Measurements from ENCODE around the gene FADS2.

FADS2 gene

GRCh38 chr11:61827571-61828378 is at the start of gene FADS2:
Gene FADS2 (plus strand): TSS chr11:61828300. CDS start chr11:61828391, 91 bp downstream.
- DNase-seq (ENCODE audit: low read depth): peak; percentile 69

GRCh38 chr11:61778357-61778886 is 49.7 kb upstream of the FADS2 start:
- no peak for DNase-seq (ENCODE audit: low read depth)

GRCh38 chr11:61778920-61779650 is 49.0 kb upstream of the FADS2 start:
- no peak for DNase-seq (ENCODE audit: low read depth)

GRCh38 chr11:61779666-61780525 is 48.2 kb upstream of the FADS2 start:
- DNase-seq (ENCODE audit: low read depth): no peak

- no peak for DNase-seq (ENCODE audit: low read depth)
These were observed 47.4 kb upstream of the FADS2 start for GRCh38 chr11:61780581-61781162.

GRCh38 chr11:61781585-61781984 is 46.5 kb upstream of the FADS2 start:
- DNase-seq (ENCODE audit: low read depth): no peak

- DNase-seq (ENCODE audit: low read depth): no peak
These were observed 45.8 kb upstream of the FADS2 start for GRCh38 chr11:61782299-61782698.

GRCh38 chr11:61782841-61783240 is 45.3 kb upstream of the FADS2 start:
- DNase-seq (ENCODE audit: low read depth): peak; percentile 25

GRCh38 chr11:61783717-61784505 is 44.2 kb upstream of the FADS2 start:
- peak; percentile 59 for DNase-seq (ENCODE audit: low read depth)

- no peak for DNase-seq (ENCODE audit: low read depth)
These were observed 43.6 kb upstream of the FADS2 start for GRCh38 chr11:61784506-61784805.

- no peak for DNase-seq (ENCODE audit: low read depth)
These were observed 42.2 kb upstream of the FADS2 start for GRCh38 chr11:61785837-61786402.

- peak; percentile 67 for DNase-seq (ENCODE audit: low read depth)
These were observed 40.1 kb upstream of the FADS2 start for GRCh38 chr11:61787928-61788491.

- peak; percentile 96 for DNase-seq (ENCODE audit: low read depth)
These were observed 36.3 kb upstream of the FADS2 start for GRCh38 chr11:61791737-61792309.

- DNase-seq (ENCODE audit: low read depth): peak; percentile 95
These were observed 35.6 kb upstream of the FADS2 start, which contains the start of the genes FEN1 and TMEM258 for GRCh38 chr11:61792310-61793082. Gene FEN1 (plus strand): TSS chr11:61792911. CDS start chr11:61795362, 2,451 bp downstream. Gene TMEM258 (minus strand): TSS chr11:61792599. CDS start chr11:61792558, 41 bp downstream.

GRCh38 chr11:61793083-61793828 is 34.8 kb upstream of the FADS2 start:
- DNase-seq (ENCODE audit: low read depth): peak; percentile 30

GRCh38 chr11:61793829-61794204 is 34.3 kb upstream of the FADS2 start:
- no peak for DNase-seq (ENCODE audit: low read depth)

- DNase-seq (ENCODE audit: low read depth): no peak
These were observed 33.5 kb upstream of the FADS2 start for GRCh38 chr11:61794579-61794978.

- DNase-seq (ENCODE audit: low read depth): no peak
These were observed 32.6 kb upstream of the FADS2 start for GRCh38 chr11:61795459-61795858.
